Left lung (tissue), 10 donors: ENCODE results near the gene OR10A2. TPM values are rescaled to one million over a fixed set of nuclear protein-coding genes. Genes with fewer than 3 reads are reported as not detected.

Experiments used
- ATAC-seq: fragments of 200-7000 bp; cut with Tn5 transposase; one replicate; pipeline ENCODE4 v1.9.1; 2020; ENCODE audit warnings: moderate library complexity
- DNase-seq, 4 donors: peaks; one replicate each; pipeline ENCODE4 v3.0.0-alpha.2; 2013 to 2020
- H3K27ac ChIP-seq, 2 donors: fragments of 200-600 bp; sonication (generic) in 1 of 2; one replicate each; pipeline versions ENCODE4 v1.5.0 to v1.8.0; 2020 to 2021
- H3K27me3 ChIP-seq, 2 donors: fragments of 200-600 bp; sonication (generic) in 1 of 2; one replicate each; pipeline versions ENCODE4 v1.5.0 to v1.8.0; 2020 to 2021
- H3K36me3 ChIP-seq, 2 donors: fragments of 200-600 bp; sonication (generic) in 1 of 2; one replicate each; pipeline versions ENCODE4 v1.5.0 to v1.8.0; 2020 to 2021
- H3K4me1 ChIP-seq, 2 donors: fragments of 200-600 bp; one replicate each; pipeline ENCODE4 v1.8.0; 2021
- H3K4me3 ChIP-seq, 2 donors: fragments of 200-600 bp; sonication (generic) in 1 of 2; one replicate each; pipeline versions ENCODE4 v1.5.0 to v1.8.0; 2020 to 2021; ENCODE audit warnings: mild to moderate bottlenecking in 1 of 2
- H3K9me3 ChIP-seq, 2 donors: fragments of 200-600 bp; sonication (generic) in 1 of 2; one replicate each; pipeline versions ENCODE4 v1.5.0 to v1.8.0; 2020 to 2021
- CTCF ChIP-seq, 2 donors: fragments of 200-600 bp; sonication (generic) in 1 of 2; IDR thresholded peaks; one replicate each; pipeline versions ENCODE4 v1.5.0 to v1.8.0; 2021; ENCODE audit warnings: antibody characterized with exemption in 2 of 2
- intact Hi-C, 2 donors: fragments of 100-400 bp; cut with DNase I; formaldehyde crosslinking; loops; one replicate each; pipeline versions ENCODE4 v1.11.2 to v1.14.2; 2022
- polyA plus RNA-seq, 6 donors: library from polyadenylated mRNA; unstranded; fragments of 120-200 nt; gene quantifications; one replicate each; pipeline ENCODE4 v1.2.1, GENCODE V29; 2013; ENCODE audit not compliant: insufficient read length in 6 of 6
- total RNA-seq, 2 donors: library from RNA; stranded (reverse); fragmentation: NEBNext Ultra II Directional; extraction: Animal tissue kit (Norgen Biotek cat#: 25700); gene quantifications; one replicate each; pipeline ENCODE4 v1.2.1, GENCODE V29; 2021
- donor health status: DM: no; HTN: yes; CAD: no.
- donor health status: DM: no; HTN: no; CAD: no.

The OR10A2 gene
- total and polyA plus RNA-seq, 8 donors = 0.04 to 0.06 TPM; not detected in 6

GRCh38 chr11:6825231-6825744 is 37.6 kb upstream of the OR10A2 start:
- H3K36me3 ChIP-seq = no peaks in the 10 kb centered on the region
- ATAC-seq = no peak

GRCh38 chr11:6828103-6828502 is 34.8 kb upstream of the OR10A2 start:
- Histone ChIP-seq H3K9me3 (no peaks in the 10 kb centered on the region), H3K27me3 (no peaks in the 10 kb centered on the region), H3K27ac (no peak overlapping the region), H3K4me3 (no peak overlapping the region), H3K36me3 (no peaks in the 10 kb centered on the region), H3K4me1 (no peaks in the 10 kb centered on the region)
- TF ChIP-seq CTCF (IDR thresholded peaks at IDR 0.05) = no peak
- DNase-seq (no peak), ATAC-seq (no peak)
- intact Hi-C loops = no loop called here

More at GRCh38 chr11:6825231-6825744, 37.6 kb upstream of the OR10A2 start:
- DNase-seq = no peak
- intact Hi-C loops = no loop called here
- Histone ChIP-seq H3K4me1 (no peaks in the 10 kb centered on the region), H3K27me3 (no peaks in the 10 kb centered on the region), H3K9me3 (no peaks in the 10 kb centered on the region), H3K27ac (no peak overlapping the region), H3K4me3 (no peak overlapping the region)
- TF ChIP-seq CTCF (IDR thresholded peaks at IDR 0.05) = no peak

GRCh38 chr11:6833356-6833755 is 29.5 kb upstream of the OR10A2 start:
- Histone ChIP-seq H3K4me1 (no peaks in the 10 kb centered on the region), H3K9me3 (no peaks in the 10 kb centered on the region), H3K4me3 (no peak overlapping the region), H3K27ac (no peak overlapping the region), H3K27me3 (no peaks in the 10 kb centered on the region), H3K36me3 (no peaks in the 10 kb centered on the region)
- DNase-seq (no peak), ATAC-seq (no peak)
- intact Hi-C loops = no loop called here
- no peak for TF ChIP-seq CTCF (IDR thresholded peaks at IDR 0.05)

- Histone ChIP-seq H3K4me3 (no peak overlapping the region), H3K27ac (no peak overlapping the region), H3K4me1 (no peaks in the 10 kb centered on the region), H3K36me3 (no peaks in the 10 kb centered on the region), H3K27me3 (no peaks in the 10 kb centered on the region), H3K9me3 (no peaks in the 10 kb centered on the region)
- intact Hi-C loops = no loop called here
- no peak for TF ChIP-seq CTCF (IDR thresholded peaks at IDR 0.05)
- no peak for DNase-seq
- ATAC-seq = no peak
Measured at GRCh38 chr11:6834021-6834420, 28.8 kb upstream of the OR10A2 start.

- DNase-seq = no peak
- peaks cover 0 to 2% of the 10 kb centered on the region in 2 donors for H3K9me3 ChIP-seq
- H3K4me3 ChIP-seq = no peak overlapping the region
- H3K27ac ChIP-seq = no peak overlapping the region
- intact Hi-C loops = no loop called here
- H3K4me1 ChIP-seq = no peaks in the 10 kb centered on the region
- no peaks in the 10 kb centered on the region for H3K27me3 ChIP-seq
- no peak for TF ChIP-seq CTCF (IDR thresholded peaks at IDR 0.05)
- ATAC-seq = no peak
- H3K36me3 ChIP-seq = no peaks in the 10 kb centered on the region
Measured at GRCh38 chr11:6841694-6842093, 21.2 kb upstream of the OR10A2 start.
